Right forelimb (tissue), 1 donor: ENCODE measurements around the gene KDM6B.
"Not testable (repeated sequence)": the region's sequence is repeated elsewhere in the genome, so short reads cannot be mapped to it uniquely, and the experiment has no call there.

Experiments used
- DNase-seq: peaks from one replicate; pipeline ENCODE4 v3.0.0-alpha.2; 2018

KDM6B gene

GRCh38 chr17:7833795-7834541 is at the start of gene KDM6B:
Gene KDM6B, plus strand, starts transcription at chr17:7834217. Its CDS starts 11,338 bp downstream, at chr17:7845555.
- peak; percentile 92 for DNase-seq

DNA sequence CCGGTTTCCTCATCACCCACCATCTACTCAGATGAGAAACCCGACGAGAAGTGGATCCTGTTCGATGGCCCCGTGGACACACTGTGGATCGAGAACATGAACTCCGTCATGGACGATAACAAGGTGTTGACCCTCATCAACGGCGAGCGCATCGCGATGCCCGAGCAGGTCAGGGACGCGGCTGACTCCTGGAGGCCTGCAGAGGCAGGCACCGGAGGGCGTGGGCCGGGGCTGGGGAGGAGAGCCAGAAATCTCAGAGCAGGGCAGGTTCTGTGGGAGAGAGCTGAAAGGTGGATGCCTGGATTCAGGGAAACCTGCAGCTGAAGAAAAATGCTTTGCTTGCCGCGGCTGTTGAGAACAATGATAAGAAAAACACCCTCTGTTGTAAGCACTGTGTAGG is 47.2 kb upstream of the KDM6B start:
- no peak for DNase-seq

- no peak for DNase-seq
Observed at GRCh38 chr17:7789131-7789530, 44.9 kb upstream of the KDM6B start.

GRCh38 chr17:7790150-7790549 is 43.9 kb upstream of the KDM6B start:
- no peak for DNase-seq

DNA sequence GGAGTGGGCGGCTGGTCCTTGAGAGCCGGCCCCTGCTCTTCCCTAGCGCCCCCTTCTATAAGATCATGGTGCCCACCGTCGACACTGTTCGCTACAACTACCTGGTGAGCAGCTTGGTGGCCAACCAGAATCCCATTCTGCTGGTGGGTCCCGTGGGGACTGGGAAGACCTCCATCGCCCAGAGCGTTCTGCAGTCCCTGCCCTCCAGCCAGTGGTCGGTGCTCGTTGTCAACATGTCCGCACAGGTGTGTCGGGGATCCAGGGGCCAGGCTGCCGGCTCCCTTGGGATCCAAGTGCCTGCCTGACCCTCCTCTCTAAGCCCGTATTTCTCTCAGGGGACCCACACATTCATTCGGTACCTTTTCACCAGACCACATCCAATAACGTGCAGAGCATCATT is 41.4 kb upstream of the KDM6B start:
- no peak for DNase-seq

GRCh38 chr17:7794075-7794663 is 39.8 kb upstream of the KDM6B start:
- DNase-seq: no peak

GRCh38 chr17:7797976-7798375 is 36.0 kb upstream of the KDM6B start:
- DNase-seq: no peak

GRCh38 chr17:7798839-7799238 is 35.2 kb upstream of the KDM6B start:
- no peak for DNase-seq

GRCh38 chr17:7803981-7804380 is 30.0 kb upstream of the KDM6B start:
- no peak for DNase-seq

GRCh38 chr17:7806587-7806986 is 27.4 kb upstream of the KDM6B start:
- DNase-seq: no peak

- no peak for DNase-seq
Observed at GRCh38 chr17:7807206-7807605, 26.8 kb upstream of the KDM6B start.

DNA sequence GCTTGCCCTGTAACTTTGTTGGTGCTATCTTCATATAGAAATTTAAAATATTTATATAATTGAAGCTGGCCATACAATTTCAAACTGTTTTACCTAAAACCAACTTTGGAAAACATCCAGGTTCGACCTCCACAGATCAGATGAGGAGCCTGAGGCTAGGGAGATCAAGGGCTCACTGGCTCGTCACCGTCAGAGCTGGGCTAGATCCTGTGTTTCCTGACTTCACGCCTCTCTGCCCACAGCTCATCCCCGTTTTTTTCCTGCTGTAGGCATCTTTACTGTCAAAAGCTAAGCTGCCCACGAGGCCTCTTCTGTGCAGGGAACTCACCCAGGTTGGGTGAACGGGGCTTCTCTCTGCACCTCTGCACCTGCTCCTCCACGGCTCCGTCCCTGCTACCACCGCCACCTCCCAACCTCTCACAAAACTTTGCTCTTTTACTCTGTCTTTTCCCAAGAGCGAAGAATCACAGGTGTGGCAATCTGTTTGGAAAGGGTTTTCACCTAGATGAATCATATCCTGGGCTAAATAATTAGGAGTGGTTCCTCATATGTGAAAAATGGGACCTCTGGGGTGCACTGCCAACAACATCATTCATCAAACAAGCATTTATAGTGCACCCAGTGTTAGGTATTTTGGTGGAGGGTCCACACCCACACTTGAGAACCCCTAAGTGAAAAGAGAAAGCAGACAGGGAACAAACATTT is 24.8 kb upstream of the KDM6B start:
- no peak for DNase-seq

DNA sequence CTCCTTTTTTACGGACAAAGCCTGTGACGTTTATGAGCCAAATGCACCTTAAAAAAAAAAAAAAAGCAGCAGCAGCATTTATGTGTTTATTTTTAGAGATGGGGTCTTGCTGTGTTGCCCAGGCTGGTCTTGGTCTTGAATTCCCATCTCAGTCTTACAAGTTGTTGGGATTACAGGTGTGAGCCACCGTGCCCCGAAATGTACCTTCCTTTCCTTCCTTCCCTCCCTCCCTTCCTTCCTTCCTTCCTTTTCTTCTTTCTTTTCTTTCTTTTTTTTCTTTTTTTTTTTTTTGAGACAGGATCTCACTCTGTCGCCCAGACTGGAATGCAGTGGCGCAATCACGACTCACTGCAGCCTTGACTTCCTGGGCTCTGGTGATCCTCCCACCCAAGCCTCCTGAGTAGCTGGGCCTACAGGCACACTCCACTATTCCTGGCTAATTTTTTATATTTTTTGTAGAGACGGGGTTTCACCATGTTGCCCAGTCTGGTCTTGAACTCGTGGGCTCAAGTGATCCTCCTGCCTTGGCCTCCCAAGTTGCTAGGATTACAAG is 24.1 kb upstream of the KDM6B start:
- DNase-seq: not testable (repeated sequence)

- no peak for DNase-seq
Observed at GRCh38 chr17:7811251-7811650, 22.8 kb upstream of the KDM6B start.

DNA sequence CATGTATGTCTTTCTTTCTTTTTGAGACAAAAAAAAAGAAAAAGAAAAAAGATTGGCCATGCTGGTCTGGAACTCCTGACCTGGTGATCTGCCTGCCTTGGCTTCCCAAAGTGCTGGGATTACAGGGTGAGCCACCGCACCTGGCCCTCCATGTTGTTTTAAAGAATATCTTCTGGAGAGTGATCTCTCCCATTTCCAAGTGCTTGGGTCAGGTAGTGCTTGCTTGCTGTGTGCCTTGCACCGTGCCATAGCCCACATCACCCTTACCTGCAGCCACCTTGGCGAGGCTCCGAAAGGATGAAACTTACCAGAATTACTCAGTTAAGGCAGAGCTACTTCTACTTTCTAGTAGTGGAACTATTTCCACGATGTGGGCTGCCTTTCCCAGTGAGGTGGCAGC is 19.0 kb upstream of the KDM6B start:
- DNase-seq: no peak

DNA sequence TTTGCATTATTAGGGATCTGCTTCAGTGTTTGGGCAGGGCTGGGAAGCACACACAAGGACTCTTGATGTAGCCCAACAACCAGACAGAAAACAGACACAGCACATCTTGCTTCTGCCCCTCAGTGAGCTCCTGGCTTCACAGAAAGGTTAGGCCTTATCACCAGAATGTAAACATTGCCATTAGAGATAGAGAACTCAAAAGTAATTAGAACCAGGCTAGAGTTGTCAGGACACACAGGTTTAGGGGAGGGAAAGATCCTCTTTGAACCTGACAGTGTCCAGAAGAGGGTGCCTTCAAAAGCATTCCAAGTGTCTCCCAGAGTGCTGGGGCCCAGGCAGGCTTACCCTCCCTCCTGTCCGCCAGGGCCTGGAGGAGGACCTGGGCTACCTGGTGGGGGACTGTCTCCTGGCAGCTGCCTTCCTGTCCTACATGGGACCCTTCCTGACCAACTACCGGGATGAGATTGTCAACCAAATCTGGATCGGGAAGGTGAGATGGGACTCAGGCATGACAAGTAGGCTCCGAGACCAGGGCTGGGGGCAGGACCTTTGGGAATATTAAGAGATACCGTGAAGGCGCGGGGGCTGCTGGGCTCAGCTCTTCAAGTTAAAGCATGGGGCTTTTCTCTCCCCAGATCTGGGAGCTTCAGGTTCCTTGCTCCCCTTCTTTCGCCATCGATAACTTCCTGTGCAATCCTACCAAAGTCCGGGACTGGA is 16.9 kb upstream of the KDM6B start:
- no peak for DNase-seq

GRCh38 chr17:7817643-7817964 is 16.4 kb upstream of the KDM6B start:
- DNase-seq: no peak

GRCh38 chr17:7818026-7818425 is 16.0 kb upstream of the KDM6B start:
- no peak for DNase-seq

GRCh38 chr17:7818746-7819645 is 15.0 kb upstream of the KDM6B start:
- DNase-seq: no peak

DNA sequence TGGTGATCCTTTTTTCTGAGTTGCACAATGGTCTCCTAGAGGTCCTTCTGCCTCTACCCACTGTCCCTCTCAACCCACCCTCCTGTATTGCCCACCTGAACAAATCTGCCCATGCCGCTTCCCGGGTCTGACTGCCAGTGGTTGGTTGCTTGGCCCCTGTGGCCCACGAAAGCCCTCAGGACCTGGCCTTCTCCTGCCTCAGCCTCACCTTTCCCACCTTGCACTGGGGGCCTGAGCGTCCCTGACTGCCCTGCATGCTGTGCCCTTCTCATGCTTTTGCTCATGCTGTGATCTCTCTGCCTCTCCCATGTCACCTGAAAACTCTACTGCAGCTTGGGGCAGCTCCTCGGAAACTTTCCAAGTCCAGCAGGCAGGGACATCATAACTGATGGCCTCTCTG is 13.8 kb upstream of the KDM6B start:
- no peak for DNase-seq

DNA sequence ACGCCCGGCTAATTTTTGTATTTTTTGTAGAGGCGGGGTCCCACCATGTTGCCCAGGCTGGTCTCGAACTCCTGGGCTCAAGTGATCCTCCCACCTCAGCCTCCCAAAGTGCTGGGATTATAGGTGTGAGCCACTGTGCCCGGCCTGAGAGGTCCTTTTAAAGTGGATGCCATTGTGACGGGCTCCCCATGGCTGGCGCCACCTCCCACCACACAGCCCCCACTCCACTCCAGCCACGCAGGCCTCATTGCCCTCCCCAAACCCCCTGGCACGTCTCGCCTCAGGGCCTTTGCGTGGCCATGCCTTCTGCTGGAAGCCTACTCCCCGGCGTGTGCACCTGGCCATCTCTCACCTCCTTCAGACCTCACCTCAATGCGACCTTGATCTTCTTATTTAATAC is 11.9 kb upstream of the KDM6B start:
- no peak for DNase-seq

DNA sequence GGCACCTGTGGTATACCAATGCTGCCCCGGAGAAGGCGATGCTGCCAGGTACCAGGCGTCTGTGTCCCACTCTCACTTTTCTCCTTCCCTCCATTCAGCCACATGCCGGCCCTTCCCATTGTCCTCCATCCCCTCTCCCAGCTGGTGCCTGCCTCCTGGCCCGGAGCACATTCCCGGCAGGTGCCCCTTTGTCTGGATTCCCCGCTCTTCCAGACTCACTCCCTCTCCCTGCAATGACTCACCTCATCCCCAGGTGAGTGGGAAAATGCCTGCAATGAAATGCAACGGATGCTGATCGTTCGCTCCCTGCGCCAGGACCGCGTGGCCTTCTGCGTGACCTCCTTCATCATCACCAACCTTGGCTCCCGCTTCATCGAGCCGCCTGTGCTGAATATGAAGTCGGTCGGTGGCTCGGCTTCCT is 10.4 kb upstream of the KDM6B start:
- no peak for DNase-seq
